Forelimb muscle (tissue), 1 donor: Measurements from ENCODE around the gene TCN2. TPM values are rescaled to one million over a fixed set of nuclear protein-coding genes. Genes with fewer than 3 reads are reported as not detected.
"Not testable (repeated sequence)": the region's sequence is repeated elsewhere in the genome, so short reads cannot be mapped to it uniquely, and the experiment has no call there.

Source experiments
- DNase-seq: peaks from one replicate; pipeline ENCODE4 v3.0.0-alpha.2; 2013; ENCODE audit warnings: low read depth
- polyA plus RNA-seq: library from polyadenylated mRNA; unstranded; fragments of 120-200 nt; gene quantifications from one replicate; pipeline ENCODE4 v1.2.1, GENCODE V29; 2013; ENCODE audit not compliant: insufficient read length

TCN2 gene
- polyA plus RNA-seq = 7.6 TPM

- DNase-seq = peak; percentile 34
Measured at GRCh38 chr22:30606455-30607299, at the start of gene TCN2. TSS of gene TCN2 (plus strand) at chr22:30607174. CDS start at chr22:30607332, 158 bp downstream.

- DNase-seq = no peak
Measured at GRCh38 chr22:30557243-30557642, 49.7 kb upstream of the TCN2 start.

- DNase-seq = no peak
Measured at GRCh38 chr22:30559889-30560288, 47.1 kb upstream of the TCN2 start.

- DNase-seq = not testable (repeated sequence)
Measured at GRCh38 chr22:30560643-30561202, 46.3 kb upstream of the TCN2 start.

GRCh38 chr22:30561402-30562189 lies 45.4 kb upstream of the TCN2 start:
- no peak for DNase-seq

GRCh38 chr22:30562366-30562765 lies 44.6 kb upstream of the TCN2 start:
- no peak for DNase-seq

GRCh38 chr22:30564045-30564760 lies 42.8 kb upstream of the TCN2 start:
- DNase-seq = no peak

- no peak for DNase-seq
Measured at GRCh38 chr22:30564761-30565119, 42.2 kb upstream of the TCN2 start.

GRCh38 chr22:30565341-30565740 lies 41.6 kb upstream of the TCN2 start:
- DNase-seq = no peak

- DNase-seq = no peak
Measured at GRCh38 chr22:30566125-30566524, 40.8 kb upstream of the TCN2 start.

- DNase-seq = not testable (repeated sequence)
Measured at GRCh38 chr22:30567277-30567676, 39.7 kb upstream of the TCN2 start.

- no peak for DNase-seq
Measured at GRCh38 chr22:30568137-30568805, 38.7 kb upstream of the TCN2 start.

- no peak for DNase-seq
Measured at GRCh38 chr22:30569674-30570202, 37.2 kb upstream of the TCN2 start.

GRCh38 chr22:30572210-30572609 lies 34.8 kb upstream of the TCN2 start:
- no peak for DNase-seq

- DNase-seq = no peak
Measured at GRCh38 chr22:30572840-30573593, 34.0 kb upstream of the TCN2 start.

- DNase-seq = no peak
Measured at GRCh38 chr22:30573594-30574094, 33.3 kb upstream of the TCN2 start.

- DNase-seq = no peak
Measured at GRCh38 chr22:30574095-30574981, 32.6 kb upstream of the TCN2 start, which contains the start of gene GAL3ST1. TSS of gene GAL3ST1 (minus strand) at chr22:30574665. CDS start at chr22:30557392, 17,273 bp downstream.

- no peak for DNase-seq
Measured at GRCh38 chr22:30574997-30575671, 31.8 kb upstream of the TCN2 start.
